AG04450 (cell line): ENCODE data around the gene SLC8A1. TPM values are rescaled to one million over a fixed set of nuclear protein-coding genes. Genes with fewer than 3 reads are reported as not detected.
A peak's percentile ranks its signal among the peaks of the same experiment; 100 is the strongest.

Experiments used
- CTCF ChIA-PET: fragments of 300-600, 350-600 bp; formaldehyde crosslinking; extraction: SDS; loops from one replicate; lab custom pipeline; 2022; ENCODE audit warnings: antibody characterized with exemption, inconsistent platforms; lab: Charles Lee
- POLR2A ChIA-PET: fragments of 350-600 bp; formaldehyde crosslinking; extraction: SDS; loops from one replicate; lab custom pipeline; 2021; ENCODE audit warnings: antibody characterized with exemption, inconsistent platforms; lab: Yijun Ruan, JAX
- DNase-seq: peaks from one replicate; pipeline ENCODE4 v3.0.0-alpha.2; 2011; ENCODE audit warnings: low read depth, low spot score
- H3K27ac ChIP-seq: one replicate; pipeline ENCODE4 v1.5.1; 2012; ENCODE audit warnings: low read depth, low read length, control low read depth
- H3K27me3 ChIP-seq: one replicate; pipeline ENCODE4 v1.6.0; 2012; ENCODE audit warnings: low read length; ENCODE audit not compliant: control insufficient read depth, insufficient read depth
- H3K4me3 ChIP-seq: 2 replicates; pipeline ENCODE4 v1.5.1; 2011; ENCODE audit warnings: mild to moderate bottlenecking, low read depth, low read length, control low read depth
- H3K9me3 ChIP-seq: 2 replicates; pipeline ENCODE4 v1.5.1; 2012; ENCODE audit warnings: low read length; ENCODE audit not compliant: control insufficient read depth, insufficient read depth
- CTCF ChIP-seq: IDR thresholded peaks from 2 replicates; pipeline ENCODE4 v1.5.1; 2011; ENCODE audit warnings: low read depth, low read length, control low read depth, inconsistent platforms
- polyA plus RNA-seq: library from polyadenylated mRNA; depleted of rRNA; stranded (reverse); fragments of >200 nt; gene quantifications from 2 replicates; pipeline ENCODE4 v1.2.3, GENCODE V29; 2011

Gene SLC8A1
- polyA plus RNA-seq, 1 experiment, result 19.3 TPM

- TF ChIP-seq CTCF, result no peak
- peak; percentile 23 for DNase-seq
- Histone ChIP-seq H3K27me3 (no peaks in the 10 kb centered on the region), H3K27ac (no peak overlapping the region), H3K4me3 (no peak overlapping the region), H3K9me3 (no peaks in the 10 kb centered on the region)
- POLR2A ChIA-PET, result interaction anchor here (0.7 kb wide), 1 partner anchor 29 kb away, joined by 3 read pairs; no protein-coding TSS in a partner anchor
- CTCF ChIA-PET, result interaction anchor here (0.6 to 1.4 kb wide), 3 partner anchors 42 to 201 kb away, joined by 3 to 4 read pairs (median 3); no protein-coding TSS in a partner anchor
These were observed 164.7 kb downstream of the SLC8A1 start for GRCh38 chr2:40287195-40287594.

GRCh38 chr2:40286721-40287120 lies 165.2 kb downstream of the SLC8A1 start:
- CTCF ChIA-PET, result interaction anchor here (0.9 kb wide), 1 partner anchor 201 kb away, joined by 3 read pairs; no protein-coding TSS in a partner anchor
- Histone ChIP-seq H3K9me3 (no peaks in the 10 kb centered on the region), H3K4me3 (no peak overlapping the region), H3K27ac (no peak overlapping the region), H3K27me3 (no peaks in the 10 kb centered on the region)
- no peak for DNase-seq
- no peak for TF ChIP-seq CTCF
- POLR2A ChIA-PET, result interaction anchor here (0.7 kb wide), 1 partner anchor 30 kb away, joined by 3 read pairs; no protein-coding TSS in a partner anchor

GRCh38 chr2:40285391-40285790 lies 166.5 kb downstream of the SLC8A1 start:
- ChIA-PET CTCF (interaction anchor here (1.0 to 1.2 kb wide), 2 partner anchors 164 to 372 kb away, joined by 3 to 4 read pairs; no protein-coding TSS in a partner anchor), POLR2A (no interaction called here)
- Histone ChIP-seq H3K27ac (no peak overlapping the region), H3K4me3 (no peak overlapping the region), H3K9me3 (no peaks in the 10 kb centered on the region), H3K27me3 (no peaks in the 10 kb centered on the region)
- no peak for TF ChIP-seq CTCF
- DNase-seq, result no peak

- H3K27ac ChIP-seq, result no peak overlapping the region
- POLR2A ChIA-PET, result no interaction called here
- no peak for DNase-seq
- H3K4me3 ChIP-seq, result no peak overlapping the region
- CTCF ChIA-PET, result interaction anchor here (1.0 to 1.2 kb wide), 2 partner anchors 165 to 371 kb away, joined by 3 to 4 read pairs; no protein-coding TSS in a partner anchor
- H3K9me3 ChIP-seq, result no peaks in the 10 kb centered on the region
- TF ChIP-seq CTCF, result no peak
- H3K27me3 ChIP-seq, result no peaks in the 10 kb centered on the region
These were observed 167.1 kb downstream of the SLC8A1 start for GRCh38 chr2:40284797-40285196.

- no peak for TF ChIP-seq CTCF
- POLR2A ChIA-PET, result no interaction called here
- Histone ChIP-seq H3K9me3 (no peaks in the 10 kb centered on the region), H3K27me3 (no peaks in the 10 kb centered on the region), H3K27ac (no peak overlapping the region), H3K4me3 (no peak overlapping the region)
- DNase-seq, result no peak
- CTCF ChIA-PET, result no interaction called here
These were observed 168.6 kb downstream of the SLC8A1 start for GRCh38 chr2:40283111-40283909.
